Erythroblast (primary cell): Measurements from ENCODE around the gene DAPK3.

Source experiments
- GATA1 ChIP-seq: IDR thresholded peaks from 2 replicates; pipeline ENCODE4 v1.6.1; 2011; ENCODE audit warnings: low read depth, mild to moderate bottlenecking, control low read depth, low read length, moderate library complexity
- POLR2A ChIP-seq: IDR thresholded peaks from 2 replicates; pipeline ENCODE4 v1.6.1; 2011; ENCODE audit warnings: mild to moderate bottlenecking, low read length

DNA sequence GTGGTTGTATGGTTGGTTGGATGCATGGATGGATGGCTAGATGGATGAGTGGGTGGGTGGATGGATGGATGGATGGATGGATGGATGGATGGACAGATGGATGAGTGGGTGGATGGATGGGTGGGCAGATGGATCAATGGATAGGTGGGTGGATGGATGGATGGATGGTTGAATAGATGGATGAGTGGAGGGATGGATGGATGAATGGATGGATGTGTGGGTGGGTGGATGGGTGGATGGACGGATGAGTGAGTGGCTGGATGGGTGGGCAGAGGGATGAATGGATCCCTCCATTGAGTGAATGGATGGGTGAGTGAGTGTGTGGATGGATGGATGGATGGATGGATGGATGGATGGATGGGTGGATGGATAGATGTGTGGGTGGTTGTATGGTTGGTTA is 47.0 kb downstream of the DAPK3 start:
- TF ChIP-seq POLR2A (no peak), GATA1 (no peak)
